ENCODE measurements around the gene CPNE5.
"Not testable (repeated sequence)": the region's sequence is repeated elsewhere in the genome, so short reads cannot be mapped to it uniquely, and the experiment has no call there.

Gene CPNE5

GRCh38 chr6:36815962-36816735 is 23.1 kb downstream of the CPNE5 start:
- no peak for DNase-seq (ENCODE audit: low read depth in 2 of 2)

GRCh38 chr6:36814249-36814648 is 25.0 kb downstream of the CPNE5 start:
- DNase-seq (ENCODE audit: low read depth in 2 of 2) = no peak

GRCh38 chr6:36813526-36813925 is 25.7 kb downstream of the CPNE5 start:
- no peak for DNase-seq (ENCODE audit: low read depth in 2 of 2)

GRCh38 chr6:36813047-36813446 is 26.2 kb downstream of the CPNE5 start:
- DNase-seq (ENCODE audit: low read depth in 2 of 2) = not testable (repeated sequence)

GRCh38 chr6:36809941-36810803 is 29.1 kb downstream of the CPNE5 start:
- no peak for DNase-seq (ENCODE audit: low read depth in 2 of 2)

- DNase-seq (ENCODE audit: low read depth in 2 of 2) = no peak
These were observed 30.1 kb downstream of the CPNE5 start for GRCh38 chr6:36809156-36809555.

- no peak for DNase-seq (ENCODE audit: low read depth in 2 of 2)
These were observed 30.6 kb downstream of the CPNE5 start for GRCh38 chr6:36808634-36809033.

GRCh38 chr6:36807750-36808149 is 31.5 kb downstream of the CPNE5 start:
- DNase-seq (ENCODE audit: low read depth in 2 of 2) = no peak

- no peak for DNase-seq (ENCODE audit: low read depth in 2 of 2)
These were observed 32.1 kb downstream of the CPNE5 start for GRCh38 chr6:36807143-36807542.

- no peak for DNase-seq (ENCODE audit: low read depth in 2 of 2)
These were observed 33.3 kb downstream of the CPNE5 start for GRCh38 chr6:36805917-36806316.

GRCh38 chr6:36805096-36805797 is 34.0 kb downstream of the CPNE5 start:
- no peak for DNase-seq (ENCODE audit: low read depth in 2 of 2)

GRCh38 chr6:36804563-36804962 is 34.7 kb downstream of the CPNE5 start:
- no peak for DNase-seq (ENCODE audit: low read depth in 2 of 2)

- no peak for DNase-seq (ENCODE audit: low read depth in 2 of 2)
These were observed 35.3 kb downstream of the CPNE5 start for GRCh38 chr6:36803908-36804307.

- no peak for DNase-seq (ENCODE audit: low read depth in 2 of 2)
These were observed 35.8 kb downstream of the CPNE5 start for GRCh38 chr6:36803482-36803881.

GRCh38 chr6:36800223-36801076 is 38.8 kb downstream of the CPNE5 start:
- DNase-seq (ENCODE audit: low read depth in 2 of 2) = no peak

- no peak for DNase-seq (ENCODE audit: low read depth in 2 of 2)
These were observed 40.4 kb downstream of the CPNE5 start for GRCh38 chr6:36798852-36799251.

GRCh38 chr6:36797653-36798052 is 41.6 kb downstream of the CPNE5 start:
- DNase-seq (ENCODE audit: low read depth in 2 of 2) = no peak

- DNase-seq (ENCODE audit: low read depth in 2 of 2) = no peak
These were observed 42.2 kb downstream of the CPNE5 start for GRCh38 chr6:36797055-36797454.

GRCh38 chr6:36794713-36795065 is 44.6 kb downstream of the CPNE5 start:
- no peak for DNase-seq (ENCODE audit: low read depth in 2 of 2)

GRCh38 chr6:36793913-36794712 is 45.1 kb downstream of the CPNE5 start:
- no peak for DNase-seq (ENCODE audit: low read depth in 2 of 2)

All from stimulated activated CD8-positive, alpha-beta memory T cell treated with anti-CD3 and anti-CD28 coated beads, Interleukin-2, amount 100 ng/mL, for 1 hour (primary cell).